GM19043 (cell line): ENCODE results near the gene NDUFB10.
"Not testable (repeated sequence)": the region's sequence is repeated elsewhere in the genome, so short reads cannot be mapped to it uniquely, and the experiment has no call there.

Source experiments
- ATAC-seq: cut with Tn5 transposase; IDR thresholded peaks from one replicate; pipeline ENCODE4 v1.9.1; 2021; ENCODE audit warnings: low read depth; ENCODE audit not compliant: unreplicated experiment

NDUFB10 gene

DNA sequence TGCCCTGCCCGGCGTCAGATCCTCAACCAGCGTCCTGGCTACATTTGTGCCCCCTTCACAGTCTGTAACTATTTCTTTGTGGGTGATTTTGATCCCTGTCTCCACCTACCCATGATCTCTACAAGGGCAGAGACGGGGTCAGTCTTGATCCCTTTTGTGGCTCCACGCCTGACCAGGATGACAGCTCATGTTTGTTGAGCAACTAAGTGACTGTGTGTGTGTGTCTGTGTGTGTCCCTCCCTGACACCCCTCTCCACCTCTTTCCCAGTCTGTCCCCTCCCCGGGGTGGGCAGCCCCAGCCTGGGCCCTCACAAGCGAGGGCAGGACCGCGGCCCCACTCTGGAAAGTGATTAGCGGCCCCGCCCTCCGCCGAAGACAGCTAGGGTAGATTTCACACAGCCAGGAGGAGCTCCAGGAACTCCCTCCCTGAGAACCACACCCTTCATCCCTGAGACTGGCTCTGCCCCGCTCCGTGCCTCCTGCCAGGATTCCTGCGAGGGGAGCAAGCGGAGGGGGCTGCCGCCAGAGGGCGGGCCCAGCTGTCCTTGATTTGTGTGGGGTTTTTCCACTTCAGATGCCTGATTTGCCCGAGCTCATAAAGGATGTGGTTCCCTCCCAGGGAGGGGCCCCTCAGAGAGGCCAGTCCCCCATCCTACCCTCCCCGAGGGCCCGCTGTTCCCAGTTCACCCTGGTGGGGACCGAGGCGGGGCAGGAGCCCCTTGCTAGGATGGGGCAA is 35.9 kb upstream of the NDUFB10 start:
- no peak for ATAC-seq

DNA sequence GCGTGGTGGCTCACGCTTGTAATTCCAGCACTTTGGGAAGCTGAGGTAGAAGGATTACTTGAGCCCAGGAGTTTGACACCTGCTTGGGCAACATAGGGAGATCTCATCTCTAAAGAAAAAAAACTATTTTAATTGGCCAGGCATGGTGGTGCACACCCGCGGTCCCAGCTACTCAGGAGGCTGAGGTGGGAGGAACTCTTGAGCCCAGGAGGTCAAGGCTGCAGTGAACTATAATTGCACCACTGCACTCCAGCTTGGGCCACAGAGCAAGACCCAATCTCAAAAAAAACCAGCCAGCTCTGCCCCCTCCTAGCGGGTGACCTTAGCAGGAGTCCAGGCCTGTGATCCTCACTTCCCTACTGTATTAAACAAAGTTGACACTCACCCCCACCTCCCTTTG is 35.2 kb upstream of the NDUFB10 start:
- ATAC-seq: no peak

DNA sequence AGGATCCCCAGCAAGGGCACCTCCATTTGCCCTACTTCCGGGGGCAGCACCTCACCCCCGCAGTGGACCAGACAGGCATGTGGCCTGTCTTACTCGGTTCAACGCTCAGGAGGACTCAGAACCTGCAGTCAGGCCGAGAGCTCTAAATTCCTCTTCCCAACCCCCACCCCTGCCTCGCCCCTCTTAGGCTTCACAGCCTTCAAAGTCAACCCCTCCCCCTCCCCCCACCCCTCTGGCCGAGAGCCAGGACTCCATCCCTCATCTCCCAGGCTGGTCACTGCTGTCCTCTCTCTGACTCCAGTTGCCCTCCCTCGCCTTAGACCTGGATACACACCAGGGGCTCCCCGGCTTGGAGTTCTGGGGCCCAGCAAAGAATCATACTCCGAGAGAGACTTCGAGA is 33.1 kb upstream of the NDUFB10 start:
- ATAC-seq: no peak

DNA sequence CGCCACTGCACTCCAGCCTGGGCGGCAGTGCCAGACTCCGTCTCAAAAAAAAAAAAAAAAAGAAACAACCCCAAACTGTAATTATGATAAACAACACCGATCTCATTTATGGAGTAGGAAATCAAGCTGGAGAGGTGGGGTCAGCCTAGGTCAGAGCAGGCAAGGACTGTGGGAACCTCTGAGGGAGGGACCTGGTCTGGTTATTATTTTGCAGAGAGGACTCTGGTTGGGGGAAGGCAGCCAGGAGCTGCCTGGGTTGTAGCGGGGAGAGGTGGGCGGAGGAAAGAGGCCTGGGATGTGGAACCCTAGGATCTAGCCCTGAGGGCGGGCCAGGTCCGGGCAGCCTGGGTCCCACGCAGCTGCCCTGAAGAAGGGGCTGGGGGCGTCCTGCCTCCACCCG is 30.2 kb upstream of the NDUFB10 start:
- ATAC-seq: no peak

DNA sequence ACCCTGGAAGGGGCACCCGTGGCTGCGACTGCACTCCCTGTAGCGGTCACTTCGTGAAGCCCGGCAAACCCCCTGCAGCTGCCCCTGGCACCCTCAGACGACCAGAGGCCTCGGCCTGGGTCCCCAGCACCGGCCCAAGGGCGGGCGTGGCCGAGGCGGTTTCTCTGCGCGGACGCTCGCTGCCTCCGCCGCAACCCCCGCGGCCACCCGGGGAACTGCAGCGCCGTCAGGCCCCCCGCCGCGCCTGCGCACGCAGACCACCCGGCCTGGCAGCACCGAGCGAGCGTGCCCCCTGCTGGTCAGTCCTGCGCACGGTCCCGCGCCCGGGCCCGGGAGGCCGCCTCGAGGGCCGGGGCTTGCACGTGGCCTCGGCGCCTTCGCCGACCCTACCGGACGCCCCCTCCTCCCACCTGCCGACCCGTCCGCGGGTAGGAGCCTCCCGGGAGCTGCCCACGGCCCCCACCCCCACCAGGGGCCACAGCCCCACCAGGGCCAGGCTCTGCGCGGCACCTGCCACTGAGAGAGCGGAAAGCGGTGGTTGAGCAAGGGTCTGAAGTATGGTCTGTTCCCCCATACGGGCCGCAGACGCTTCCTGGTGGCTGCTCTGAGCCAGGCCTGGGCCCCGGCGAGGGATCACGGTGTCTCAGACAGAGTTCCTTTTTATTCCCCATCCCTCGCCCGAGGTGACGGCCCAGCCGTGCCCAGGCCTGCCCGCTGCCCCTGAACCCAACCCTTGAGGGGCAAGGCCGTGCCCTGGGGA is 29.6 kb upstream of the NDUFB10 start:
- ATAC-seq: no peak

DNA sequence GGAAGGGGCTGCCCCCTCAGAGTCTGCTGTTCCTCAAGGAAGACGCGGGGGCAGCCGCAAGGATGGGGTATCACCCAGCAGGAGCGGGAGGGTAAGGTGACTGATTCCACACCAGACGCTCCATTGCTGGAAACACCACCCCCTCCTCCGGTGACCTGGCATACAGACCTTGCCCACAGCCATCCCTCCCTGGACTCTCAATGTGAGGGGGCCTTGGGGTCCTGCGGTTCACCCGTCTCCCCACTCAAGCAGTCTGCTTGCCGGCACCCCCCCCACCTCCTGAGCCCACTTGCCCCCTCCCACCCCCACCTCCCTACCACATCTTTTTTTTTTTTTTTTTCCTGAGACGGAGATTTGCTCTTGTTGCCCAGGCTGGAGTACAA is 29.0 kb upstream of the NDUFB10 start:
- no peak for ATAC-seq

DNA sequence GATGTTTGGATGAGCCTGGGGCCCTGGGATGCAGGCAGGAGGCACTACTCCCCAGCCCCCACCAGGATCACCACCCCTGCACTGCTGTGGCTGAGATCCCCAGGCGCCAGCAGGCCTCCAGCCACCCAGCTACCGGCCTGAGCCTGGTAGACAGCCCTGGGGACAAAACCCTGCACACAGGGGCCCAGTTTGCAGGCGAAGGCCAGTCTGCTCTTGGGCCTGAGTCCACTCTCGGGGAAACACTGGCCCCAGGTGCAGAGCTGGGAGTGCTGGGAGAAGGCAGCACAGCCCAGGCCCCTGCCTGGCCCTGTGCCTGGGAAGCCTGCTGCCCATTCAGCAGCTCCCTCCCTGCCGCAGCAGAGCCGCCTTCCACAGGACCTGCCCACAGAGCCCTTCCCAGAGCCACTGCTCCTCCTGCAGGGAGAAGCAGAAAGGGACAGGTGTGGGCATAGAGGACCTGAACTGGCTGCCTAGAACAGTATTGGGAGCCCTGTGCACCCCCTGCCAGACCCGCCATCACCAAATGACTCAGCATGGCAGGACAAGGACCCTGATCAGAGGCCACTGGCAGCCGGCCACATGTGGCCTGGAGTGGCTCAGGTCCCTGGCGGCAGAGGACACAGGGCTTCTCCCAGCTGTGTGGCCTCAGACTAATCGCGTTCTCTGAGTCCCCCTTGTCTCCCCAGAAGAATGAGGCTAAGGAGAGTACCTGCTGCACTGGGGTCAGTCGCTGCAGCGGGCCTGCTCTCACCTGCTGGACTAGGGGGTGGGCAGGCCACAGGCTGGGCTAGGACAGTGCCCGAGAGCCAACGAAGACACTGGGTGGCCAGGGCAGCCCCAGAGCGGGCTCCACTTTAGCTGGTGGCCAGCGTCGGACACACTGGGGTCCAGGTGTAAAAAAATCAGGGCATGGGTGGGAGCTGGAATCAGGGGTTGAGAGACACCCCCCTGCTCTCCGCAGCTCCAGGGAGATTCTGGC is 27.0 kb upstream of the NDUFB10 start:
- no peak for ATAC-seq

DNA sequence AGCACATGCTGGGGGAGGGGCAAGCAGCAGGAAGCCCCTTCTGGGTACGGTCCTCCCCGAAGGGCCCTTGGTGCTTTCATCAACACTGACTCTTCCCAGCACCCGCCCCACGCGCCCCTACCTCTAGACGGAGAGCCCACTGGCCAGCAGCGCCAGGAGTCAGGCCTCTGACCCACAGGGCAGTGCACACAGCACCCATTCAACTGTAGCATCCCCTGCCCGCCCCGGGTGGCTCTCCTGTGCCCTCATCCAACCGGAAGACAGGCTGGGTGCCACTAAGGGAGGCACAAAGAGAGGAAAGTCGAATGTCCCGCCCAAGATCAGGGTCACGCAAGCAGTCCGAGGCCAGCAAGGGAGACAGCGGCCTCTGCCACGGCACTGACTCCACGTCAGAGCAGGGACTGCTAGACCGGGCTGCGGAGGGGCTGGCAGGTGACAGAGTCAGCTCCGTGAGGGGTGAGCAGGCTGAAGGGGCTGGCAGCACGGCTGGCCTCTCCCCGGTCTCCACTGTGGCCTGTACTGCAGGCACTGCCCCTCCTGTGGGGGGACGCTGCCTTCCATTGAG is 26.2 kb upstream of the NDUFB10 start:
- no peak for ATAC-seq

DNA sequence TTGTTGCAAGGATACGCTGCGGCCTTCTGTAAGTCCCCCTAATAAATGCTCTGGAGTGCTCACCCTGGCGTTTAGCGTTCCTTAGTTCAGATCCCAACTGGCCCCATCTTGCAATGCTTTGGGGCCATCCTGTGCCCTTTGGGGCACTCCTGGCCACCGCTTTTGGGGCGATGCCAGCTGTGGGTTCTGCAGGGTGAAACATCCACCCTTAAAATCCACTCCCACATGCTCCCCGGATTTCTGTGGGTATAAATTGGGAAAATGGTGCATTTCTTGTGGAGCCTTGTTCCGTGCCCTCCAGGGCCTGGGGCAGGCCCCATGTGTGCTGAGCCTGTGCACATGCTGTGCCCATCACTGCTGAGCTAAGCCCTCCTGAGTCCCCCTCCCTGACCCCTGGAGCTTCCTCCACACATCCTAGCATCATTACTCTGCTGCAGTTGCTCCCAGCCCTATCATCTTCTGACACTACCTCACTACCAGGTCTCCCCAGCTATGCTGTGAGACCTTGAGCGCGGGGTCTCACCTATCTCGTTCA is 22.3 kb upstream of the NDUFB10 start:
- no peak for ATAC-seq

DNA sequence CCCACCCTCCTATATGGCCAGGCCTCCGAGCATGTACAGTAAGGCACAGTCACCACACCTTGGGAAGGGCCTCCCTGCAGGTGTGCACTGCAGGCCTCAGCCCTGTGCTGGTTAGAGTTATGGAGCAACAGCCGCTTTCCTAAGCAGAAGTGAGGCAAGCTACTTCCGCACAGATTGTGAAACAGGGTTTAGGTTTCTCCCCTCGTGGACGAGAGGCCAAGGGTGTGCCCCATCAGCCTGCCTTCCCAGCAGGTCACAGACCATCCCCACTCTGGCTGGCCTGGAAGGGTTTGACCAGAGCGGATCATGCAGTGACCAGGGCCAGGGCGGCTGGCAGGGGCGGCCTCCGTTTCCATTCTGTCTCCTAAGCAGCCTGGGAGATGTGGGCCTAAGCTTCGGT is 21.0 kb upstream of the NDUFB10 start:
- no peak for ATAC-seq

DNA sequence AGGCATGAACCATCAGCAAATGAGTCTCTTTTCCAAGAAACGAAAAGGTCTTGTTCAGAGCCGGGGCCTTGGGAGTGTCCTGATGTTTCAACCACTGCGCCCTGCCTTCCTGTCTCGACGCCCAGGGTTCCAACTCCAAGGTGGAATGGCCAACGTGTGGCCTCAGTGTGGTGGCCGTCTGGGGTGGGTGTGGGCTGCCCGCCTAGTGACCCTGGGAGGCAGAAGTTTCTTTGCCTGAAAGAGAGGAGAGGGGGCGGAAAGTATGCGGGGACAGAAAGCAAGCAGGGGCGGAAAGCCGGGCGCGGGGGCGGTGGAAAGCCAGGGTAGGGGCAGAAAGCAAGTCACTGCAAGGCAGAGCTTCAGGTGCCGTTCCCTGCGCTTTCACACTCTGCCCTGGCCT is 20.4 kb upstream of the NDUFB10 start:
- no peak for ATAC-seq

DNA sequence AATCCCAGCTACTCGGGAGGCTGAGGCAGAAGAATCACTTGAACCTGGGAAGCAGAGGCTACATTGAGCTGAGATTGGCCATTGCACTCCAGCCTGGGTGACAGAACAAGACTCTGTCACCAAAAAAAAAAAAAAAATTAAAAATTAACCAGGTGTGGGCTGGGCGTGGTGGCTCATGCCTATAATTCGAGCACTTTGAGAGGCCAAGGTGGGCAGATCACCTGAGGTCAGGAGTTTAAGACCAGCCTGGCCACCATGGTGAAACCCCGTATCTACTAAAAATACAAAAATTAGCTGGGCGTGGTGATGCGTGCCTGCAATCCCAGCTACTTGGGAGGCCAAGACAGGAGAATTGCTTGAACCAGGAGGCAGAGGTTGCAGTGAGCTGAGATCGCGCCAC is 19.5 kb upstream of the NDUFB10 start:
- not testable (repeated sequence) for ATAC-seq

DNA sequence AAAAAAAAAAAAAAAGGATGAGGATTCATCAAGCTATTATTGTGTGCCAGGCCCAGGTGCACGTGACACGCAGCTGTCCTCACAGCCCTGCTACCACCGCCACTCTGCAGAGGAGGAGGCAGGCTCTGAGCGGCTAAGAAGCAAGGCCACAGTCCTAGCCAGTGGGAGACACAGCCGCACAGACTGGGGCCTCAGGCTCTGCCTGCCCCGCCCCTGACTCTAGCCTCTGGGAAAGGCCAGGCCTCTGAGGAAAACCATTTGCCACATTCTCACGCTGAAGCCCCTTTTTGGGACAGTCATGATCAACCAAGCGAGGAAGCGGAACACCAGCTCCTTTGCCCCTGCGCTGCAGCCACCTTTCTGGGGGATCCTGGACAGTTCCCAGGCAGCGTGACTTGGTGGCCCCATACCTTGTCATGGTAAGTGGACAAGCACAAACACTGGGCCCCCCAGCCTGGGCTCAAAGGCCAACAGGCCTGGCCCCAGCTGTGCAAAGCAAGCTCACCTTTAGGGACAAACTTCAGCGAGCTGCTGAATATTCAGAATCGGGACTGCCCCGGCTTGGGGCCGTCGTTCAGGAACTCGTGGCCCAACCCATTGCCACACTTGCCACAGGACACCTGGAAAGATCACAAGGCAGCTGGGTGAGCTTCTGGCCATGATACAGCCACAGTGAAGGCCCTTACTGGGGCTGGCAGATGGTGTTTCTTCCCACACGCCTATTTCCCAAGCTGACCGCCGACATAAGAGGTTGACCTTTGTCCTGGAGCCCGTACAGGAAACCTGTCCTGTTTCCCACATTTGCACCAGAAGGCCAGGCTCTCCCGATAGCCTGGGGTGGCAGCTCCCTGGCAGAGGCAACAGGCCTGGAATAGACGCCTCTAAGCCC is 18.8 kb upstream of the NDUFB10 start:
- no peak for ATAC-seq

DNA sequence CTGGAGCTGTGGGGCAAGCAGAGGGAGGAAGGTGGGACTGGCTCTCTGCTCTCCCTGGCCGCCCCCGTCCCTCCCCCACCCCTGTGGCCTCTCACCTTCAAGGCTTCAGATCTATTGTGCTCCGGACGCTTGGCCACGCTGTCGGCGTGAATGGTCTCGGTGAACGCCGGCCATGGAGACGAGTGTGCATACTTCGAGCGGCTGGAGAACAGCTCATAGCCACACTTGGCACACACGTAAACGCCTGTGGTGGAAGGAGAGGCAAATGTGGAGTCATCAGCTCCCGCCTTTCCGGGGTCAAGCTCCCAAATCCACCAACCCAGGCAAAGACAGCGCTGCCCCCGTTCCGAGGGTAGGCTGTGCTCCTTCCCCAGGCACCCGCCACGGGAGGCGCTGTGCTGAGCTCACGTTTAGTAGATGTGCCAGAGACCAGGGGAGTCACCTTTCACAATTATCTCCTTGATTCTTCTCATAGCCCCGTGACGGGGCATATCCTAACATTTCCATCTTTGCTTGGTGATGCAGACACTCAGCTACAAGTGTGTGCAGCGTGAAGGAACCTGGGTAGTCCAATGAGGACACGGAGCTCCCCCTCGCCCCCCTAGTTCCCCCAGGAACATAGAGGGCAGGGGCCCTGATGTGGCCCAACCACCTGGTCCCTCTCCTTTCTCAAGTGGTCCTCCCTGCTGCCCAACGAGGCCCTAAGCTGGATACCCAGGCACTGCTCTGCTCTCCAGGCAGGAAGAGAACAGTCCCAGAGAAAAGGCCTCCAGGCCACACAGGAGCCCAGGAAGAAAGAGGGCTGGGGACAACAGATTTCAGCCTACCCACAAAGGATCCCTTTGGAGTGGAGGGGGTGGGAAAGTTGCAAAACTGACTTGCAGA is 17.9 kb upstream of the NDUFB10 start:
- no peak for ATAC-seq

DNA sequence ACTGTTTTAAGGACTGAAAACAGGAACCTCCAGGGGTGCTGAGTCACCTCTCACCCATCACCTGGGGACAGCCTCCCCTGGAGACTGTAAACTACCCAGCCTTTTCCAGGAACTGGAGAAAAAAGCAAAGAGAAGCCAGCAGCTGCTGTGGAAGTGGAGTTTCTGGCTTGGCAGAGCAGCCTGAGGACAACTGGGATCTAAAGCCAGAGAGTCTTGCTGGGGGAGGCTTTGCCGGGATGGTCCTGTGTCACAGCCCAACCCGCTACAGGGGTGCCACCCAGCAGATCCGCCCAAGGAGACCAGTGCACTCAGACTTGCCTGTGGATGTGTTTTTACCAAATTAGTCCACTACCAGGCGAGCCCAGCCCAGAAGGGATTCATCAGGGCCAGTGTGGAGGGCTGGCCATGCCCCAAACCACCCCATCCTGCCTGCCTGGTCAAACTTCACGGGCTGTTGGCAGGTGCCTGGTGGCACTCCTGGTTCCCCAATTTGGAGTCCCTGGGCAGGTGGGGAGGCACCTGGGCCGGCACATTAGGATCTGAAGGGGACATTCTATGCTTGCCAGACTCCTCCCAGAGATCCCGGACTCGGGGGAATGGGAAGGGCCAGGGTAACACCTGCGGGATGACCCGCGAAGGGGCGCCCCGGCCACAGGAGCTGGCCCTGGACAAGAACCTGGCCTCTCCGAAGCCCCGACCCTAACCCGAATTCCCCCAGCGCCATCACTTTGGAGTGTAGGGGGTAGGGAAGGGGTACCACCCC is 17.1 kb upstream of the NDUFB10 start:
- ATAC-seq: no peak

DNA sequence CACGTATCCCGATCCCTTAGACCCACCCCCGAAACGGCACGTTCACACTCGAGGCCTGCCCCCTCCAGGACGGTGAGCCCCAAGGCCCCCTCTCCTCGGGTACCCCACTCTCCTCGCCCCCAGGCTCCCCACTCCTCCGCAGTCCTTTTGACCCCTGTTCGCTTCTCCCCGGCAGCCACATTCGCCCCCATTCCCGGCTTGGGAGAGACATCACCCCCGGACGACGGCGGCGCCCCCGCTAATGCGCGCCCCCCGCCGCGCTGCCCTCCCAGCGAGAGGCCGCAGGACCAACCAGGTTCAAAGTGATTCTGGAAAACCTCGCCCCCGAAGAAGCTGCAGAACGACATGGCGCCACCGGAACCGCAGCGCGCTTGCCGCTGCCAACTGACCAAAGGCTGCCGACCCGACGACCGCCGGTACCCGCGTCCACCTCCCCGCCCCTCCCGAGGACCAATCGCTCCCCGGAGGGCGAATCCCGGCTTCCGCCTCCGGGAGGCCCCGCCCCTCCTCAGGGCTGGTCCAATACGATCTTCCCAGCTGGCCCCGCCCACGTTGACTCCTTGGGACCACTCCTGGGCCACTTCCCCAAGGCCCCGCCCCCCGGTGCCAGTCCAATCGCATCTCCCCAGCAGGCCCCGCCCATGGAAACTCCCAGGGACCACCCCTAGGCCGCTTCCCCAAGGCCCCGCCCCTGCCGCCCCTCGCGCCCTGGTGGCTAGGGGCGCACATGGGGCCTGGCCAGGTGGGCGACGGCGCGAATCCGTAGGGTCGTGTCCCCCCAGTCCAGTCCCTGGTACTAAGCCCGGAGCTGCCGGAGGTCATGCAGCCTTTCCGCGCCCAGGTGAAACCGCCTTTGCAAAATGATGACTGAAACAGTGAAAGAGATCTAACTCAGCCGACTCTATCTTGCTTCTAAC is 16.3 kb upstream of the NDUFB10 start, which contains the start of gene MSRB1:
Gene MSRB1 (minus strand): TSS at position 390 of the 917 bp plus-strand sequence. CDS start 43 bp downstream, at position 347.
- peak; percentile 88 for ATAC-seq
